Adrenal gland (tissue), 12 donors: Measurements from ENCODE around the gene DNAH17. TPM values are rescaled to one million over a fixed set of nuclear protein-coding genes. Genes with fewer than 3 reads are reported as not detected.

Experiments
- DNase-seq, 7 donors: peaks; one replicate each; pipeline ENCODE4 v3.0.0-alpha.2; 2019 to 2020
- H3K27ac ChIP-seq, 5 donors: fragments of 200-600 bp; sonication (generic) in 4 of 5; 1 replicate in 3 of 5; 2 replicates in 2 of 5; pipeline versions ENCODE4 v1.5.1 to v1.8.0; 2016 to 2020; ENCODE audit warnings: mild to moderate bottlenecking in 1 of 5
- H3K27me3 ChIP-seq: fragments of 200-600 bp; 2 replicates; pipeline ENCODE4 v1.8.0; 2021
- H3K36me3 ChIP-seq, 2 donors: fragments of 200-600 bp; replicated peaks in 1 of 2; 1 replicate in 1 of 2; 2 replicates in 1 of 2; pipeline versions ENCODE4 v1.5.1 to v1.8.0; 2018 to 2022
- H3K4me1 ChIP-seq, 2 donors: fragments of 200-600 bp; replicated peaks in 1 of 2; 1 replicate in 1 of 2; 2 replicates in 1 of 2; pipeline versions ENCODE4 v1.5.1 to v1.8.0; 2018 to 2021
- H3K4me3 ChIP-seq, 4 donors: fragments of 200-600 bp; sonication (generic) in 3 of 4; one replicate each; pipeline ENCODE4 v1.5.1; 2016 to 2018
- H3K9me3 ChIP-seq, 3 donors: fragments of 200-600 bp; sonication (generic) in 1 of 3; replicated peaks in 1 of 3; 1 replicate in 2 of 3; 2 replicates in 1 of 3; pipeline versions ENCODE4 v1.5.1 to v1.8.0; 2016 to 2021
- POLR2A ChIP-seq, 2 donors: fragments of 450-650 bp; IDR thresholded peaks; one replicate each; pipeline ENCODE4 v1.6.1; 2017; ENCODE audit warnings: antibody characterized with exemption in 2 of 2, mild to moderate bottlenecking in 2 of 2, moderate library complexity in 1 of 2
- WGBS, 4 donors: extraction: QIAGEN DNeasy Blood & Tissue Kit in 2 of 4; methylation state at CpG; one replicate each; pipeline versions ENCODE4 v1.1.5 to v1.1.7; 2013 to 2017; 5-methylcytosine and 5-hydroxymethylcytosine counted together
- intact Hi-C, 2 donors: fragments of 100-400 bp; cut with DNase I; formaldehyde crosslinking; loops; one replicate each; pipeline versions ENCODE4 v1.14.1 to v1.15.0; 2022 to 2023
- polyA plus RNA-seq, 3 donors: library from polyadenylated mRNA; stranded (reverse); fragments of 200-250 nt in 2 of 3; fragments of 350-450 nt in 1 of 3; fragmentation: Illumina TruSeq in 1 of 3; extraction: RNeasy Lipid Tissue Mini Kit (QIAGEN cat#74804) in 1 of 3; gene quantifications; one replicate each; pipeline ENCODE4 v1.2.3, GENCODE V29; 2013 to 2014
- total RNA-seq, 9 donors: library from RNA; depleted of rRNA in 4 of 9; stranded (reverse); fragments of >200 nt in 4 of 9; fragments of 120-200 nt in 1 of 9; fragmentation: NEBNext Ultra II Directional in 1 of 9; extraction: Animal tissue kit (Norgen Biotek cat#: 25700) in 1 of 9; gene quantifications; one replicate each; pipeline versions ENCODE4 v1.1.0 to v1.2.4, GENCODE V29; 2013 to 2023
- TF ChIP-seq, protein P1 (sequence below), 6 experiments: fragments of 450-650 bp in 4 of 6; fragments of 200-600 bp in 2 of 6; sonication (generic) in 1 of 6; IDR thresholded peaks; 1 replicate in 5 of 6; 2 replicates in 1 of 6; pipeline versions ENCODE4 v1.5.1 to v1.8.0; 2016 to 2021; ENCODE audit warnings: antibody characterized with exemption in 6 of 6, mild to moderate bottlenecking in 2 of 6, moderate library complexity in 1 of 6
- donor health status: healthy with polysubstance abuse.
- donor health status: Bipolar disorder and iron deficiency.
- donor health status: DM: yes; HTN: yes; CAD: no.
- donor health status: DM: no; HTN: no; CAD: no.
- donor health status: DM: no; HTN: no; CAD: no.
- donor health status: DM: yes; HTN: yes; CAD: no.

Gene DNAH17
- total and polyA plus RNA-seq, 12 donors = 0.03 to 1.8 (median 0.22) TPM; not detected in 5

DNA sequence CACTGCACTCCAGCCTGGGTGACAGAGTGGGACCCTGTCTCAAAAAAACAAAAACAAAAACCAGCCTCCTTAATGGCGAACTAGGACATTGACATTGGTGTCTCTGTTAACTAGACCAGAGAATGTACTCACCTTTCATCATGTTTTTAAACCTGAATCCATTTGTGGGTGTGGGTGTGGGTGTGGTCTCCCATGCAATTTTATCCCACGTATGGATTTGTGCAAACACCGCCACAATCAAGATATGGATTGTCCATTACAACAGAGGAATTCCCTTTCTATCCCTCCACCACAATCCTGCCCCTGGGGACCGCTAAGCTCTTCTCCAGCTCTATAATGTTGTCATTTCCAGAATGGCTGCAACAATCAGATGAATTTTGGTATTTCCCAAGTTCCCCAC, 49.9 kb downstream of the DNAH17 start:
- TF ChIP-seq, protein P1, sequence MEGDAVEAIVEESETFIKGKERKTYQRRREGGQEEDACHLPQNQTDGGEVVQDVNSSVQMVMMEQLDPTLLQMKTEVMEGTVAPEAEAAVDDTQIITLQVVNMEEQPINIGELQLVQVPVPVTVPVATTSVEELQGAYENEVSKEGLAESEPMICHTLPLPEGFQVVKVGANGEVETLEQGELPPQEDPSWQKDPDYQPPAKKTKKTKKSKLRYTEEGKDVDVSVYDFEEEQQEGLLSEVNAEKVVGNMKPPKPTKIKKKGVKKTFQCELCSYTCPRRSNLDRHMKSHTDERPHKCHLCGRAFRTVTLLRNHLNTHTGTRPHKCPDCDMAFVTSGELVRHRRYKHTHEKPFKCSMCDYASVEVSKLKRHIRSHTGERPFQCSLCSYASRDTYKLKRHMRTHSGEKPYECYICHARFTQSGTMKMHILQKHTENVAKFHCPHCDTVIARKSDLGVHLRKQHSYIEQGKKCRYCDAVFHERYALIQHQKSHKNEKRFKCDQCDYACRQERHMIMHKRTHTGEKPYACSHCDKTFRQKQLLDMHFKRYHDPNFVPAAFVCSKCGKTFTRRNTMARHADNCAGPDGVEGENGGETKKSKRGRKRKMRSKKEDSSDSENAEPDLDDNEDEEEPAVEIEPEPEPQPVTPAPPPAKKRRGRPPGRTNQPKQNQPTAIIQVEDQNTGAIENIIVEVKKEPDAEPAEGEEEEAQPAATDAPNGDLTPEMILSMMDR (IDR thresholded peaks at IDR 0.05) = no peak
- TF ChIP-seq POLR2A (IDR thresholded peaks at IDR 0.05) = no peak
- no peak for DNase-seq
- no peaks in the 10 kb centered on the region for H3K9me3 ChIP-seq
- WGBS, 4 donors = 81 to 91% (median 88%) methylated on average over 4 of the region's 4 CpGs
- no peaks in the 10 kb centered on the region for H3K27me3 ChIP-seq
- intact Hi-C loops = no loop called here
- no peak overlapping the region for H3K4me3 ChIP-seq
- no peaks in the 10 kb centered on the region for H3K36me3 ChIP-seq
- no peak overlapping the region for H3K27ac ChIP-seq
- no peaks in the 10 kb centered on the region for H3K4me1 ChIP-seq

GRCh38 chr17:78526231-78527025, 50.8 kb downstream of the DNAH17 start:
- no peaks in the 10 kb centered on the region for H3K27me3 ChIP-seq
- no peaks in the 10 kb centered on the region for H3K36me3 ChIP-seq
- DNase-seq = no peak
- 88 to 90% (median 89%) methylated on average over 27 to 30 of the region's 30 CpGs for WGBS, 4 donors
- H3K9me3 ChIP-seq = no peaks in the 10 kb centered on the region
- intact Hi-C loops = no loop called here
- H3K4me1 ChIP-seq = no peaks in the 10 kb centered on the region
- H3K27ac ChIP-seq = no peak overlapping the region
- no peak overlapping the region for H3K4me3 ChIP-seq
- TF ChIP-seq, protein P1 (IDR thresholded peaks at IDR 0.05) = no peak
- no peak for TF ChIP-seq POLR2A (IDR thresholded peaks at IDR 0.05)

DNA sequence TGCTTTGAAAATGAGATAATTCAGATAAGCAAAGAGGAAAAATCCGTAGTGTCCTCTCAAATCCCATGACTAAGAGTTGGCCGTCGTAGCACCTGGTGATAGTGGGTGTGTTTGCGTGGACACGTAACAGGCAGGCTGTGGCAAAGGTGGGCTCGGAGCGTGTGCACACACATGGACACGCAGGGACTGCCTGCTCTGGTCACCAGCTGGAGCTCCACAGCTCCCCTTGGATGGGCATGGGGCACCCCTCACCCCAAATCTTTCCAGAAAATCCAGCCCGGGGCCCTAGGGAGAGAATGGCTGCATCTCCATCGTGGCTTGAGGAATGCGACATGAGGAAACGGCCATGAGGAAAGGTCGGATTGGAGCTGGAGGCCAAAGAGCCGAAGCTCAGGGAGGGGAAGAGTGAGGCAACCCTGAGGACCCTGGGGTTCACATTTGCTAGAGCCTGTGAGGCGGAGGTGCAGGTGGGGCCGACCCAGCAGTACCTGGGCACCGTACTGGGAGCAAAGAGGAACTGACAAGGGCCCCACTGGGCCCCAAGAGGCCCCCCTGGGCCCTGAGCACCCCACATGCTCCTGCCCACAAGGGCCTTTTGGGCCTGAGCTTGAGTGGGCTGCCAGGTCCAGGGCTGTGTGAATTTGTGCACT, 51.6 kb downstream of the DNAH17 start:
- WGBS, 4 donors = 82 to 85% (median 83%) methylated on average over 17 of the region's 17 CpGs
- no peak for DNase-seq
- Histone ChIP-seq H3K4me1 (no peaks in the 10 kb centered on the region), H3K36me3 (no peaks in the 10 kb centered on the region), H3K27me3 (no peaks in the 10 kb centered on the region), H3K27ac (no peak overlapping the region), H3K4me3 (no peak overlapping the region), H3K9me3 (no peaks in the 10 kb centered on the region)
- intact Hi-C loops = no loop called here
- TF ChIP-seq, protein P1 (IDR thresholded peaks at IDR 0.05) = no peak
- no peak for TF ChIP-seq POLR2A (IDR thresholded peaks at IDR 0.05)

DNA sequence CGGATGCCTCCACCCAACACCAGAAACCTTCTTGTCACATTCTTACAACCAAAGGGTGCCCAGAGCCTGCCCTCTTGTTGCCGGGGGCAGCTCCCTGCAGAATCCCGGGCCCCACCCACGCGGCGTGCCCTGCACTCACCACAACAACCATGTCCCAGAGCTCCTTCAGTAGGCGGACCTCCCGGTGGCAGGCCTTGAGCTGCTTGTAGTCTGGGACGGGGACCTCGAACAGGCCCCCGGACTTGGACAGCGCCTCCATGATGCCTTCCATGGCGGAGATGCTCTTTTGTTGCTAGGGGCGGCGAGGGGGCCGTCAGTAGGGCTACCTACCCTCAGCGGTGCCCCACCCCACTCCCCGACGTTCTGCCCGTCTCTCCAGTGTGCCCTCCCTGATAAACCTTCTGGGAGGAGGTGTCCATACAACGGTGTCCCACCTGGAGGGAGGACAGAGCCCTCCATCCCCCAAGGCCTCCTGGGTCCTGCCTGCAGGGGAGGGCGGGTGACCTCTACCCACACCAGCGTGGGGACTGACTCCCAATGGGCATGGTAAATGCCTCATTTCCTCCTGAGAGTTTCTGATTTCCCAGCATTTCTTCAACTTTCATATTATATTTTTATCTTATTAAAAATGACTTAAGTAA, 52.2 kb downstream of the DNAH17 start:
- Histone ChIP-seq H3K4me1 (no peaks in the 10 kb centered on the region), H3K27ac (no peak overlapping the region), H3K9me3 (no peaks in the 10 kb centered on the region), H3K36me3 (no peaks in the 10 kb centered on the region), H3K4me3 (no peak overlapping the region), H3K27me3 (no peaks in the 10 kb centered on the region)
- no peak for DNase-seq
- TF ChIP-seq POLR2A (IDR thresholded peaks at IDR 0.05) = no peak
- TF ChIP-seq, protein P1 (IDR thresholded peaks at IDR 0.05) = no peak
- 82 to 92% (median 84%) methylated on average over 8 to 23 of the region's 23 CpGs for WGBS, 4 donors
- intact Hi-C loops = no loop called here
